Measurements from ENCODE around the gene HLA-DMA.
"Not testable (repeated sequence)": the region's sequence is repeated elsewhere in the genome, so short reads cannot be mapped to it uniquely, and the experiment has no call there.

The HLA-DMA gene

GRCh38 chr6:32950449-32950848 is 2.4 kb downstream of the HLA-DMA start:
- no peak for DNase-seq

- no peak for DNase-seq
Observed at GRCh38 chr6:32950010-32950409, 2.9 kb downstream of the HLA-DMA start.

- no peak for DNase-seq
Observed at GRCh38 chr6:32949113-32949512, 3.8 kb downstream of the HLA-DMA start.

GRCh38 chr6:32947552-32948465 is 5.1 kb downstream of the HLA-DMA start:
- peak; percentile 67 for DNase-seq

- no peak for DNase-seq
Observed at GRCh38 chr6:32946893-32947292, 6.0 kb downstream of the HLA-DMA start.

GRCh38 chr6:32945953-32946352 is 6.9 kb downstream of the HLA-DMA start:
- no peak for DNase-seq

- DNase-seq, result peak; percentile 30
Observed at GRCh38 chr6:32945108-32945760, 7.7 kb downstream of the HLA-DMA start.

- peak; percentile 50 for DNase-seq
Observed at GRCh38 chr6:32943864-32944649, 8.8 kb downstream of the HLA-DMA start.

GRCh38 chr6:32942555-32943123 is 10.3 kb downstream of the HLA-DMA start:
- DNase-seq, result not testable (repeated sequence)

GRCh38 chr6:32941214-32941768 is 11.6 kb downstream of the HLA-DMA start:
- DNase-seq, result peak; percentile 65

GRCh38 chr6:32940656-32941213 is 12.2 kb downstream of the HLA-DMA start, which contains the start of gene HLA-DMB:
TSS of gene HLA-DMB (minus strand) at chr6:32941028. CDS start at chr6:32940807, 221 bp downstream.
- DNase-seq, result peak; percentile 55

GRCh38 chr6:32938494-32938893 is 14.4 kb downstream of the HLA-DMA start:
- DNase-seq, result no peak

- DNase-seq, result no peak
Observed at GRCh38 chr6:32937230-32937633, 15.7 kb downstream of the HLA-DMA start.

- DNase-seq, result no peak
Observed at GRCh38 chr6:32936239-32937152, 16.4 kb downstream of the HLA-DMA start.

- DNase-seq, result no peak
Observed at GRCh38 chr6:32935551-32936238, 17.2 kb downstream of the HLA-DMA start.

- DNase-seq, result peak; percentile 87
Observed at GRCh38 chr6:32933661-32934085, 19.2 kb downstream of the HLA-DMA start.

- no peak for DNase-seq
Observed at GRCh38 chr6:32932132-32932868, 20.6 kb downstream of the HLA-DMA start.

- no peak for DNase-seq
Observed at GRCh38 chr6:32931211-32931610, 21.7 kb downstream of the HLA-DMA start.

GRCh38 chr6:32922083-32922482 is 30.8 kb downstream of the HLA-DMA start:
- no peak for DNase-seq

GRCh38 chr6:32920715-32921114 is 32.2 kb downstream of the HLA-DMA start:
- DNase-seq, result no peak

All from CD4-positive, alpha-beta T cell treated with Interleukin-17A for 4 hours (primary cell).